ENCODE measurements around the gene TMEM150A. TPM values are rescaled to one million over a fixed set of nuclear protein-coding genes. Genes with fewer than 3 reads are reported as not detected.

TMEM150A gene
- total and polyA plus RNA-seq, 2 donors (not counting 3 experiments of a cell fraction or from before 2014, with no cell fraction given) = 17.7 to 35.7 TPM

DNA sequence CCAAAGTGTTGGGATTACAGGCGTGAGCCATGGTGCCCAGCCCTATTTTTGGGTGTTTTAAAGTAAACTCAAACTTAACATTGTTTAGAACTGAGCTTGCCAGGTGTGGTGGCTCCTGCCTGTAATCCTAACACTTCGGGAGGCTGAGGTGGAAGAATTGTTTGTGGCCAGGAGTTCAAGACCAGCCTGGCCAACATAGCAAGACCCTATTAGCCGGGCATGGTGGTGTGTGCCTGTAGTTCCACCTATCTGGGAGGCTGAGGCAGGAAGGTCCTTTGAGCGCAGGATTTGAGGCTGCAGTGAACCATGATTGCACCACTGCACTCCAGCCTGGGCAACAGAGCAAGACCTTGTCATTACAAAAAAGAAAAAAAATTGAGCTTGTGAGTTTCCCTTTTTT lies 48.0 kb upstream of the TMEM150A start:
- H3K9ac ChIP-seq (replicated peaks; ENCODE audit: extremely low read depth, insufficient read depth, low read length) = no peak overlapping the region
- no peak for FAIRE-seq
- no peak overlapping the region for H3K27ac ChIP-seq (ENCODE audit: insufficient read depth, low read depth, low read length)
- ChIA-PET POLR2A (no interaction called here), CTCF (interaction anchor here (1.0 to 4.2 kb wide), 7 partner anchors 8 to 147 kb away, joined by 3 to 138 read pairs (median 27); no protein-coding TSS in a partner anchor)
- BruUV-seq (replicated peaks) = no TSS peak
- no peak overlapping the region for H3K4me3 ChIP-seq (replicated peaks in 1 of 3; ENCODE audit: insufficient read depth in 1 of 3, low read depth in 1 of 3, low read length in 3 of 3)
- H2AFZ ChIP-seq (ENCODE audit: low read depth, low read length) = no peak overlapping the region
- no peak for DNase-seq (ENCODE audit: low read depth, low spot score)
- intact Hi-C loops (cut with micrococcal nuclease) (no loop called here), dilution Hi-C loops (cut with MboI; ENCODE audit: extremely low pct_ligation_motif_present, low sequenced_read_pairs) (no loop called here)
- H3K4me2 ChIP-seq (ENCODE audit: insufficient read depth, low read length) = no peak overlapping the region
- no peaks in the 10 kb centered on the region for H3K9me1 ChIP-seq (replicated peaks; ENCODE audit: control insufficient read depth, extremely low read depth, insufficient read depth, low read length)
- H4K20me1 ChIP-seq (replicated peaks; ENCODE audit: control insufficient read depth, extremely low read depth, insufficient read depth, low read length) = no peaks in the 10 kb centered on the region
- TF ChIP-seq POLR2AphosphoS5 (IDR thresholded peaks at IDR 0.05; ENCODE audit: insufficient read depth, low read depth, low read length) (no peak), FOS (IDR thresholded peaks at IDR 0.05; ENCODE audit: borderline replicate concordance, insufficient read depth, low read length) (no peak), JUN (IDR thresholded peaks at IDR 0.05; ENCODE audit: borderline replicate concordance, insufficient read depth, insufficient read length, low read depth) (no peak), GATA2 (IDR thresholded peaks at IDR 0.05; ENCODE audit: insufficient read depth, insufficient read length, low read depth, low read length) (no peak), EZH2 (IDR thresholded peaks at IDR 0.05; ENCODE audit: borderline replicate concordance, low read depth, low read length, severe bottlenecking) (no peak)
- TF ChIP-seq, protein P1, sequence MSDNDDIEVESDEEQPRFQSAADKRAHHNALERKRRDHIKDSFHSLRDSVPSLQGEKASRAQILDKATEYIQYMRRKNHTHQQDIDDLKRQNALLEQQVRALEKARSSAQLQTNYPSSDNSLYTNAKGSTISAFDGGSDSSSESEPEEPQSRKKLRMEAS (IDR thresholded peaks at IDR 0.05; ENCODE audit: insufficient read depth, insufficient read length) = no peak
- peaks cover 7 to 21% of the 10 kb centered on the region in 2 experiments for H3K36me3 ChIP-seq (ENCODE audit: control insufficient read depth in 2 of 2, extremely low read depth in 1 of 2, insufficient read depth in 2 of 2, low read length in 2 of 2)
- H3K4me1 ChIP-seq (ENCODE audit: control insufficient read depth, extremely low read depth, insufficient read depth, low read length) = peaks cover 16% of the 10 kb centered on the region
- H3K9me3 ChIP-seq (replicated peaks; ENCODE audit: control insufficient read depth, insufficient read depth, low read length) = no peaks in the 10 kb centered on the region
- no peaks in the 10 kb centered on the region for H3K27me3 ChIP-seq (ENCODE audit: control insufficient read depth in 2 of 2, insufficient read depth in 2 of 2, low read length in 2 of 2)
- H3K79me2 ChIP-seq (ENCODE audit: control insufficient read depth, insufficient read depth, low read length) = no peaks in the 10 kb centered on the region

Data from endothelial cell of umbilical vein (primary cell).